Mucosa of descending colon (tissue), 3 donors: ENCODE data around the gene SUV39H1. TPM values are rescaled to one million over a fixed set of nuclear protein-coding genes. Genes with fewer than 3 reads are reported as not detected.

Experiments
- ATAC-seq: fragments of 200-7000 bp; cut with Tn5 transposase; one replicate; pipeline ENCODE4 v1.9.1; 2020; ENCODE audit warnings: mild to moderate bottlenecking, moderate library complexity
- DNase-seq, 3 donors: peaks; one replicate each; pipeline ENCODE4 v3.0.0-alpha.2; 2020
- H3K36me3 ChIP-seq: fragments of 200-600 bp; one replicate; pipeline ENCODE4 v1.8.0; 2021; ENCODE audit warnings: low read depth, mild to moderate bottlenecking
- H3K4me1 ChIP-seq: fragments of 200-600 bp; one replicate; pipeline ENCODE4 v1.8.0; 2021; ENCODE audit warnings: low read depth, mild to moderate bottlenecking
- H3K4me3 ChIP-seq: fragments of 200-600 bp; one replicate; pipeline ENCODE4 v1.8.0; 2021; ENCODE audit warnings: mild to moderate bottlenecking
- H3K9me3 ChIP-seq: fragments of 200-600 bp; one replicate; pipeline ENCODE4 v1.8.0; 2021; ENCODE audit warnings: mild to moderate bottlenecking
- intact Hi-C, 2 donors: fragments of 100-400 bp; cut with DNase I in 1 of 2; cut with micrococcal nuclease in 1 of 2; formaldehyde crosslinking; loops; one replicate each; pipeline versions ENCODE4 v1.11.0 to v1.11.1; 2022; cut with DNase I, micrococcal nuclease
- total RNA-seq, 3 donors: library from RNA; stranded (reverse); fragmentation: NEBNext Ultra II Directional in 2 of 3; extraction: Animal tissue kit (Norgen Biotek cat#: 25700) in 2 of 3; gene quantifications; one replicate each; pipeline versions ENCODE4 v1.2.1 to v1.2.4, GENCODE V29; 2021 to 2023
- TF ChIP-seq, protein P1 (sequence below): fragments of 200-600 bp; IDR thresholded peaks from one replicate; pipeline ENCODE4 v1.8.0; 2022; ENCODE audit warnings: antibody characterized with exemption, mild to moderate bottlenecking
- donor health status: DM: no; HTN: no; CAD: no; lungs with moderate emphysema.
- donor health status: DM: no; HTN: no; CAD: no.
- donor health status: DM: no; HTN: yes; CAD: no.

The SUV39H1 gene
- total RNA-seq, 3 donors from 2014 or later: 3.4 to 6.2 (median 3.7) TPM

- H3K36me3 ChIP-seq: peaks cover 3% of the 10 kb centered on the region
- no peaks in the 10 kb centered on the region for H3K4me1 ChIP-seq
- TF ChIP-seq, protein P1, sequence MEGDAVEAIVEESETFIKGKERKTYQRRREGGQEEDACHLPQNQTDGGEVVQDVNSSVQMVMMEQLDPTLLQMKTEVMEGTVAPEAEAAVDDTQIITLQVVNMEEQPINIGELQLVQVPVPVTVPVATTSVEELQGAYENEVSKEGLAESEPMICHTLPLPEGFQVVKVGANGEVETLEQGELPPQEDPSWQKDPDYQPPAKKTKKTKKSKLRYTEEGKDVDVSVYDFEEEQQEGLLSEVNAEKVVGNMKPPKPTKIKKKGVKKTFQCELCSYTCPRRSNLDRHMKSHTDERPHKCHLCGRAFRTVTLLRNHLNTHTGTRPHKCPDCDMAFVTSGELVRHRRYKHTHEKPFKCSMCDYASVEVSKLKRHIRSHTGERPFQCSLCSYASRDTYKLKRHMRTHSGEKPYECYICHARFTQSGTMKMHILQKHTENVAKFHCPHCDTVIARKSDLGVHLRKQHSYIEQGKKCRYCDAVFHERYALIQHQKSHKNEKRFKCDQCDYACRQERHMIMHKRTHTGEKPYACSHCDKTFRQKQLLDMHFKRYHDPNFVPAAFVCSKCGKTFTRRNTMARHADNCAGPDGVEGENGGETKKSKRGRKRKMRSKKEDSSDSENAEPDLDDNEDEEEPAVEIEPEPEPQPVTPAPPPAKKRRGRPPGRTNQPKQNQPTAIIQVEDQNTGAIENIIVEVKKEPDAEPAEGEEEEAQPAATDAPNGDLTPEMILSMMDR: no peak
- H3K9me3 ChIP-seq: no peaks in the 10 kb centered on the region
- H3K4me3 ChIP-seq: no peak overlapping the region
- DNase-seq: no peak
- intact Hi-C loops: no loop called here
- ATAC-seq: no peak
Observed at GRCh38 chrX:48700951-48701653, 4.6 kb downstream of the SUV39H1 start.

DNA sequence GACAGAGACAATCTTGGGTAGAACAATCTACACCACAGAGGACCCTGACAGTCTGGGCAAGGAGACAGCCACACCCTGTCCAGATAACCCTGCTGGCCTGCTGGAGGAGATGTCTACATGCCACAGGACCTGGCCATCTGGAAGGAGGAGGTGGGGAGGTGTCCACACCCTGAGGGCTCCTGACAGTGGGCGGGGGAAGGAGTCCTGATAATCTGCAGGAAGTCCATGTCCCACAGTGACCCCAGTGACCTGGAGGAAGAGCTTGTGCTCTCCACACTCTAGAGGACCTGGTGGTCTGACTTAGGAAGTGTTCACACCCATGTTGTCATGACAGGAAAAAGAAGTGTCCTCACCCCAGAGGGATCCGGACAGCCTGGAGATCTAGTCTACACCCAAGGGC lies 5.5 kb downstream of the SUV39H1 start:
- H3K36me3 ChIP-seq: peaks cover 3% of the 10 kb centered on the region
- ATAC-seq (no peak), DNase-seq (no peak)
- intact Hi-C loops: no loop called here
- H3K4me3 ChIP-seq: no peak overlapping the region
- no peaks in the 10 kb centered on the region for H3K4me1 ChIP-seq
- no peaks in the 10 kb centered on the region for H3K9me3 ChIP-seq
- TF ChIP-seq, protein P1: no peak

DNA sequence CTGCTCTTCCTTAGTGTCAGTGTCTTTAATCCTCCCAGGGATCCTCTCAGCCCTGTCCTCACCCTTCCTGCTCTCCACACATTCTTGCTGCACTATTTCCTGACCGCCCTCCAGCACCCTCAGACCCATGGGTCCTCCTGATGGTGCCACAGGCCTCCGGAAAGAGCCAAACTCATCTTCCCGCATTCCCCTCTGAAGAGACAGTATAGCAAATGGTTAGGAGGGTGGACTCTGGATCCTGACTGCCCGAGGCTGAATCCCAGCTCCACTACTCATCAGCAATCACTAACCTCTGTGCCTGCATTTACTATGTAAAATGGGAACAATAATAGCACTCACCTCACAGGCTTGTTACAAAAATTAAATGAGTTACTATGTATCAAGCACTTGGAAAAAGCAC lies 6.2 kb downstream of the SUV39H1 start:
- ATAC-seq: no peak
- no peak overlapping the region for H3K4me3 ChIP-seq
- intact Hi-C loops: no loop called here
- no peak for DNase-seq
- H3K4me1 ChIP-seq: no peaks in the 10 kb centered on the region
- peaks cover 3% of the 10 kb centered on the region for H3K36me3 ChIP-seq
- no peaks in the 10 kb centered on the region for H3K9me3 ChIP-seq
- TF ChIP-seq, protein P1: no peak

GRCh38 chrX:48703228-48703627 lies 6.7 kb downstream of the SUV39H1 start:
- H3K4me3 ChIP-seq: no peak overlapping the region
- DNase-seq: no peak
- no peaks in the 10 kb centered on the region for H3K4me1 ChIP-seq
- ATAC-seq: no peak
- H3K9me3 ChIP-seq: no peaks in the 10 kb centered on the region
- TF ChIP-seq, protein P1: no peak
- peaks cover 3% of the 10 kb centered on the region for H3K36me3 ChIP-seq
- intact Hi-C loops: no loop called here

GRCh38 chrX:48703642-48704481 lies 7.3 kb downstream of the SUV39H1 start:
- intact Hi-C loops: no loop called here
- Histone ChIP-seq H3K36me3 (peaks cover 3% of the 10 kb centered on the region), H3K9me3 (no peaks in the 10 kb centered on the region), H3K4me1 (no peaks in the 10 kb centered on the region), H3K4me3 (no peak overlapping the region)
- TF ChIP-seq, protein P1: no peak
- DNase-seq: peak in 2 of 3 donors; percentile 21 to 34
- peak; percentile 68 for ATAC-seq
